Activated B cell treated with CpG ODN at 0.5 μM for 24 hours (primary cell): ENCODE results near the gene ADCY2. TPM values are rescaled to one million over a fixed set of nuclear protein-coding genes. Genes with fewer than 3 reads are reported as not detected.

Experiments used
- ATAC-seq: fragments of 200-7000 bp; cut with Tn5 transposase; one replicate; pipeline ENCODE4 v1.10.0; 2021; ENCODE audit warnings: low read depth, mild to moderate bottlenecking, moderate library complexity
- CTCF ChIA-PET: fragments of 350-600 bp; sonication (Branson Sonifier 250); formaldehyde crosslinking; loops from one replicate; lab custom pipeline; 2021; ENCODE audit warnings: antibody characterized with exemption; lab: Charles Lee
- POLR2A ChIA-PET: fragments of 350-600 bp; sonication (Branson Sonifier 250); formaldehyde crosslinking; loops from one replicate; lab custom pipeline; 2021; ENCODE audit warnings: antibody characterized with exemption; lab: Charles Lee
- DNase-seq: peaks from one replicate; pipeline ENCODE4 v3.0.0; 2022
- H3K27ac Mint-ChIP-seq: one replicate; pipeline ENCODE4 v1.8.0; 2020; ENCODE audit warnings: mixed read lengths
- H3K27me3 Mint-ChIP-seq: one replicate; pipeline ENCODE4 v1.8.0; 2021; ENCODE audit warnings: mixed read lengths
- H3K36me3 Mint-ChIP-seq: one replicate; pipeline ENCODE4 v1.8.0; 2021; ENCODE audit warnings: low read depth, mixed read lengths
- H3K4me1 Mint-ChIP-seq: one replicate; pipeline ENCODE4 v1.8.0; 2021; ENCODE audit warnings: mixed read lengths
- H3K4me3 Mint-ChIP-seq: one replicate; pipeline ENCODE4 v1.8.0; 2020; ENCODE audit warnings: mild to moderate bottlenecking, mixed read lengths
- H3K9me3 Mint-ChIP-seq: one replicate; pipeline ENCODE4 v1.8.0; 2020; ENCODE audit warnings: mixed read lengths
- CTCF ChIP-seq: fragments of 200-600 bp; IDR thresholded peaks from one replicate; pipeline ENCODE4 v1.8.0; 2022; ENCODE audit warnings: antibody characterized with exemption, mild to moderate bottlenecking
- intact Hi-C: fragments of 100-400 bp; cut with micrococcal nuclease; formaldehyde crosslinking; loops from one replicate; pipeline ENCODE4 v1.15.1; 2024
- total RNA-seq: library from RNA; stranded (reverse); gene quantifications from 2 replicates; pipeline ENCODE4 v1.2.3, GENCODE V29; 2022

The ADCY2 gene
- total RNA-seq, 1 donor from 2014 or later = not detected

GRCh38 chr5:7671381-7671993, 275.5 kb downstream of the ADCY2 start:
- no peak for DNase-seq
- H3K36me3 Mint-ChIP-seq = no peaks in the 10 kb centered on the region
- ChIA-PET POLR2A (no interaction called here), CTCF (no interaction called here)
- ATAC-seq = no peak
- no peaks in the 10 kb centered on the region for H3K27me3 Mint-ChIP-seq
- H3K9me3 Mint-ChIP-seq = no peaks in the 10 kb centered on the region
- no peak overlapping the region for H3K27ac Mint-ChIP-seq
- H3K4me3 Mint-ChIP-seq = no peak overlapping the region
- H3K4me1 Mint-ChIP-seq = no peaks in the 10 kb centered on the region
- intact Hi-C loops = no loop called here
- TF ChIP-seq CTCF = no peak

- Mint-ChIP-seq H3K27me3 (no peaks in the 10 kb centered on the region), H3K4me3 (no peak overlapping the region), H3K4me1 (no peaks in the 10 kb centered on the region), H3K36me3 (no peaks in the 10 kb centered on the region), H3K9me3 (no peaks in the 10 kb centered on the region), H3K27ac (no peak overlapping the region)
- POLR2A ChIA-PET = no interaction called here
- TF ChIP-seq CTCF = no peak
- intact Hi-C loops = no loop called here
- CTCF ChIA-PET = no interaction called here
- ATAC-seq = no peak
- no peak for DNase-seq
These were observed 277.7 kb downstream of the ADCY2 start for GRCh38 chr5:7673658-7674057.

GRCh38 chr5:7676455-7676854, 280.5 kb downstream of the ADCY2 start:
- H3K27ac Mint-ChIP-seq = no peak overlapping the region
- CTCF ChIA-PET = interaction anchor here (1.1 kb wide), 1 partner anchor 10 kb away, joined by 3 read pairs; no protein-coding TSS in a partner anchor
- no peak for TF ChIP-seq CTCF
- intact Hi-C loops = no loop called here
- no peak for DNase-seq
- no peaks in the 10 kb centered on the region for H3K4me1 Mint-ChIP-seq
- H3K36me3 Mint-ChIP-seq = no peaks in the 10 kb centered on the region
- H3K9me3 Mint-ChIP-seq = no peaks in the 10 kb centered on the region
- POLR2A ChIA-PET = no interaction called here
- H3K4me3 Mint-ChIP-seq = no peak overlapping the region
- H3K27me3 Mint-ChIP-seq = no peaks in the 10 kb centered on the region
- no peak for ATAC-seq

GRCh38 chr5:7678030-7678429, 282.1 kb downstream of the ADCY2 start:
- intact Hi-C loops = no loop called here
- ChIA-PET CTCF (no interaction called here), POLR2A (no interaction called here)
- no peak for ATAC-seq
- Mint-ChIP-seq H3K4me1 (no peaks in the 10 kb centered on the region), H3K9me3 (no peaks in the 10 kb centered on the region), H3K4me3 (no peak overlapping the region), H3K27me3 (no peaks in the 10 kb centered on the region), H3K36me3 (no peaks in the 10 kb centered on the region), H3K27ac (no peak overlapping the region)
- no peak for DNase-seq
- TF ChIP-seq CTCF = no peak

- ATAC-seq (no peak), DNase-seq (no peak)
- Mint-ChIP-seq H3K4me3 (no peak overlapping the region), H3K27ac (no peak overlapping the region), H3K9me3 (no peaks in the 10 kb centered on the region), H3K27me3 (no peaks in the 10 kb centered on the region), H3K4me1 (no peaks in the 10 kb centered on the region), H3K36me3 (no peaks in the 10 kb centered on the region)
- intact Hi-C loops = no loop called here
- TF ChIP-seq CTCF = no peak
- ChIA-PET POLR2A (no interaction called here), CTCF (no interaction called here)
These were observed 283.7 kb downstream of the ADCY2 start for GRCh38 chr5:7679663-7680062.
